ENCODE measurements around the gene CDH4. TPM values are rescaled to one million over a fixed set of nuclear protein-coding genes. Genes with fewer than 3 reads are reported as not detected.

Gene CDH4
- total and polyA plus RNA-seq, 2 of the 8 experiments (the other 6 are each of a cell fraction or from before 2014, with no cell fraction given): 4.3 to 7.9 TPM

DNA sequence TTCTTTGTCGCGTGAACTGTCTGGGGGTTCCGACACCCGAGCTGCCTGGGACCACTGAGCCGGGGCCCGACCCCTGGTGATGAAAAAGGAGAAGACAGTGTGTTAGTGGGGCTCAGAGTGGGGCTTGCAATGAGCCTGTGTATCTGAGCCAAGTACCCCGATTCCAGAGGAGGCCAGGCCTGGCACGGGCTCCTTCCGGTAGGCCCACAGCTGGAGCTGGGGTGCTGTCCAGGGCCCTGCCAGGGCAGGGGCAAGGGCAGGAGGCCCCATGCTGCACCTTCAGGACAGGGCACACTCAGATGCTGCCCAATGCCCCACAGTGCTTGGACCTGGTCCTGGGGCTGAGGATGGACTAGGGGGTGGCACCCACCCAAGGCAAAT, 724.2 kb downstream of the CDH4 start:
- Histone ChIP-seq H3K4me1 (replicated peaks in 1 of 4; ENCODE audit: control insufficient read depth in 3 of 4, insufficient read depth in 4 of 4, low read length in 3 of 4) (no peaks in the 10 kb centered on the region; a peak in 1 of 7 replicates), H2BK120ac (replicated peaks; ENCODE audit: low read depth, low read length) (no peak overlapping the region), H3K14ac (ENCODE audit: insufficient read length) (no peak overlapping the region), H3K9me3 (ENCODE audit: insufficient read depth in 2 of 2, low read depth in 1 of 2, low read length in 1 of 2) (no peaks in the 10 kb centered on the region), H2BK12ac (ENCODE audit: low read depth, low read length) (no peak overlapping the region), H4K8ac (ENCODE audit: extremely low read depth, insufficient read depth, low read length) (0 out of 2 replicates have a peak overlapping the region, but pooled peaks have one; percentile 23), H3K4me2 (ENCODE audit: insufficient read depth in 1 of 2, low read depth in 2 of 2, low read length in 2 of 2) (no peak overlapping the region), H3K4ac (replicated peaks; ENCODE audit: insufficient read length, low read depth, low read length) (no peak overlapping the region), H3K56ac (replicated peaks; ENCODE audit: insufficient read length, low read depth, low read length) (no peak overlapping the region), H2BK15ac (ENCODE audit: low read length) (no peak overlapping the region), H3K23ac (ENCODE audit: insufficient read length) (no peak overlapping the region), H3K36me3 (ENCODE audit: control insufficient read depth in 2 of 4, insufficient read depth in 4 of 4, low read length in 3 of 4) (peaks cover 0 to 11% (median 3%) of the 10 kb centered on the region in 4 experiments; a peak in 3 of 8 replicates), H4K91ac (replicated peaks; ENCODE audit: insufficient read length, low read length) (no peak overlapping the region), H2BK20ac (ENCODE audit: low read length) (no peak overlapping the region), H3K79me2 (ENCODE audit: control insufficient read depth in 1 of 2, insufficient read depth in 2 of 2, low read length in 2 of 2) (no peaks in the 10 kb centered on the region), H2BK5ac (ENCODE audit: low read depth, low read length) (peak overlapping the region; percentile 44; the same call in 1 of the 2 replicates), H4K5ac (ENCODE audit: insufficient read length, low read depth, low read length) (no peak overlapping the region), H3K79me1 (ENCODE audit: low read depth, low read length) (no peaks in the 10 kb centered on the region; the same call in 1 of the 2 replicates), H3K4me3 (ENCODE audit: extremely low read depth in 1 of 4, insufficient read depth in 2 of 4, low read depth in 3 of 4, low read length in 4 of 4) (no peak overlapping the region), H2AK5ac (ENCODE audit: low read depth, low read length) (no peak overlapping the region), H3K9ac (replicated peaks in 1 of 4; ENCODE audit: extremely low read depth in 1 of 4, low read depth in 3 of 4, low read length in 3 of 4) (no peak overlapping the region), H3K23me2 (ENCODE audit: low read depth, low read length) (no peaks in the 10 kb centered on the region; the same call in 1 of the 2 replicates), H3K27ac (ENCODE audit: low read depth, low read length) (no peak overlapping the region), H3K18ac (ENCODE audit: extremely low read depth, low read length) (no peak overlapping the region), H2AFZ (ENCODE audit: low read length) (no peak overlapping the region), H4K20me1 (replicated peaks in 1 of 2; ENCODE audit: control insufficient read depth in 1 of 2, insufficient read depth in 2 of 2, low read length in 2 of 2) (peaks cover 5 to 6% of the 10 kb centered on the region in 2 experiments), H3K27me3 (replicated peaks in 1 of 4; ENCODE audit: control insufficient read depth in 3 of 4, extremely low read depth in 1 of 4, insufficient read depth in 3 of 4, low read length in 3 of 4) (no peaks in the 10 kb centered on the region)
- FAIRE-seq: no peak
- DNase-seq (ENCODE audit: low read depth in 1 of 2, low spot score in 2 of 2): no peak
- CTCF ChIA-PET (ENCODE audit: partially characterized antibody): interaction anchor here (0.7 to 1.2 kb wide), 3 partner anchors 21 to 24 kb away, joined by 3 read pairs; no protein-coding TSS in a partner anchor
- WGBS, 2 experiments (ENCODE audit: extremely low coverage in 1 of 2, insufficient coverage in 1 of 2, insufficient read length in 1 of 2, insufficient replicate concordance in 2 of 2, low coverage in 1 of 2, low lambda C conversion rate in 2 of 2, missing lambda C conversion rate in 1 of 2): 90% methylated on average over 9 of the region's 9 CpGs; no CpG with 5 or more reads in 1 of the 2 experiments
- POLR2A ChIA-PET (ENCODE audit: partially characterized antibody): interaction anchor here (0.8 to 0.9 kb wide), 2 partner anchors 21 to 66 kb away, joined by 3 to 4 read pairs; no protein-coding TSS in a partner anchor
- TF ChIP-seq, protein P1, sequence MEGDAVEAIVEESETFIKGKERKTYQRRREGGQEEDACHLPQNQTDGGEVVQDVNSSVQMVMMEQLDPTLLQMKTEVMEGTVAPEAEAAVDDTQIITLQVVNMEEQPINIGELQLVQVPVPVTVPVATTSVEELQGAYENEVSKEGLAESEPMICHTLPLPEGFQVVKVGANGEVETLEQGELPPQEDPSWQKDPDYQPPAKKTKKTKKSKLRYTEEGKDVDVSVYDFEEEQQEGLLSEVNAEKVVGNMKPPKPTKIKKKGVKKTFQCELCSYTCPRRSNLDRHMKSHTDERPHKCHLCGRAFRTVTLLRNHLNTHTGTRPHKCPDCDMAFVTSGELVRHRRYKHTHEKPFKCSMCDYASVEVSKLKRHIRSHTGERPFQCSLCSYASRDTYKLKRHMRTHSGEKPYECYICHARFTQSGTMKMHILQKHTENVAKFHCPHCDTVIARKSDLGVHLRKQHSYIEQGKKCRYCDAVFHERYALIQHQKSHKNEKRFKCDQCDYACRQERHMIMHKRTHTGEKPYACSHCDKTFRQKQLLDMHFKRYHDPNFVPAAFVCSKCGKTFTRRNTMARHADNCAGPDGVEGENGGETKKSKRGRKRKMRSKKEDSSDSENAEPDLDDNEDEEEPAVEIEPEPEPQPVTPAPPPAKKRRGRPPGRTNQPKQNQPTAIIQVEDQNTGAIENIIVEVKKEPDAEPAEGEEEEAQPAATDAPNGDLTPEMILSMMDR (IDR thresholded peaks at IDR 0.05; ENCODE audit: control extremely low read depth in 1 of 3, insufficient read depth in 1 of 3, low read depth in 1 of 3, low read length in 3 of 3): peak in 2 of 3 experiments; percentile 4 to 17; a peak in 3 of 4 replicates
- no peak for TF ChIP-seq KDM1A (IDR thresholded peaks at IDR 0.05; ENCODE audit: borderline replicate concordance, low read length)

All from H1 (cell line).